CD4-positive, alpha-beta T cell treated with Interferon alpha-2 for 1 hour (primary cell): ENCODE data around the gene PLCB4.

ENCODE experiments used
- DNase-seq, 2 donors: peaks; one replicate each; pipeline ENCODE4 v3.0.0-alpha.2; 2020 to 2022

PLCB4 gene

GRCh38 chr20:9062066-9062465 is 6.8 kb upstream of the PLCB4 start:
- no peak for DNase-seq

- DNase-seq = no peak
These were observed 2.7 kb upstream of the PLCB4 start for GRCh38 chr20:9066191-9066590.

- DNase-seq = no peak
These were observed 570 bp upstream of the PLCB4 start for GRCh38 chr20:9068233-9068801.

GRCh38 chr20:9070304-9070703 is 1.4 kb downstream of the PLCB4 start:
- no peak for DNase-seq

- no peak for DNase-seq
These were observed 3.3 kb downstream of the PLCB4 start for GRCh38 chr20:9071976-9072726.

GRCh38 chr20:9072861-9073500 is 4.1 kb downstream of the PLCB4 start:
- DNase-seq = no peak

GRCh38 chr20:9075264-9076095 is 6.6 kb downstream of the PLCB4 start:
- no peak for DNase-seq

- no peak for DNase-seq
These were observed 7.6 kb downstream of the PLCB4 start for GRCh38 chr20:9076440-9076839.

GRCh38 chr20:9078826-9079731 is 10.2 kb downstream of the PLCB4 start:
- no peak for DNase-seq

- DNase-seq = no peak
These were observed 12.6 kb downstream of the PLCB4 start for GRCh38 chr20:9081423-9081966.

GRCh38 chr20:9082741-9083140 is 13.9 kb downstream of the PLCB4 start:
- no peak for DNase-seq

- no peak for DNase-seq
These were observed 18.8 kb downstream of the PLCB4 start for GRCh38 chr20:9087531-9088217.

- DNase-seq = no peak
These were observed 19.7 kb downstream of the PLCB4 start for GRCh38 chr20:9088556-9088955.

GRCh38 chr20:9092113-9092512 is 23.2 kb downstream of the PLCB4 start:
- DNase-seq = no peak

- DNase-seq = no peak
These were observed 23.8 kb downstream of the PLCB4 start for GRCh38 chr20:9092655-9093054.

- no peak for DNase-seq
These were observed 24.5 kb downstream of the PLCB4 start for GRCh38 chr20:9093218-9093957.

GRCh38 chr20:9099372-9099771 is 30.5 kb downstream of the PLCB4 start:
- DNase-seq = no peak

- no peak for DNase-seq
These were observed 31.8 kb downstream of the PLCB4 start for GRCh38 chr20:9100691-9101090.

- DNase-seq = no peak
These were observed 33.6 kb downstream of the PLCB4 start for GRCh38 chr20:9102456-9102855.

- DNase-seq = no peak
These were observed 35.1 kb downstream of the PLCB4 start for GRCh38 chr20:9103955-9104354.

GRCh38 chr20:9108260-9108659 is 39.4 kb downstream of the PLCB4 start:
- DNase-seq = no peak
